ENCODE measurements around the gene KREMEN1. TPM values are rescaled to one million over a fixed set of nuclear protein-coding genes. Genes with fewer than 3 reads are reported as not detected.

KREMEN1 gene
- polyA plus RNA-seq, 3 donors, result 21.4 to 24.8 (median 23.2) TPM

GRCh38 chr22:29048822-29049654, 23.8 kb upstream of the KREMEN1 start:
- DNase-seq (ENCODE audit: low read depth in 3 of 3, low spot score in 2 of 3), result no peak

DNA sequence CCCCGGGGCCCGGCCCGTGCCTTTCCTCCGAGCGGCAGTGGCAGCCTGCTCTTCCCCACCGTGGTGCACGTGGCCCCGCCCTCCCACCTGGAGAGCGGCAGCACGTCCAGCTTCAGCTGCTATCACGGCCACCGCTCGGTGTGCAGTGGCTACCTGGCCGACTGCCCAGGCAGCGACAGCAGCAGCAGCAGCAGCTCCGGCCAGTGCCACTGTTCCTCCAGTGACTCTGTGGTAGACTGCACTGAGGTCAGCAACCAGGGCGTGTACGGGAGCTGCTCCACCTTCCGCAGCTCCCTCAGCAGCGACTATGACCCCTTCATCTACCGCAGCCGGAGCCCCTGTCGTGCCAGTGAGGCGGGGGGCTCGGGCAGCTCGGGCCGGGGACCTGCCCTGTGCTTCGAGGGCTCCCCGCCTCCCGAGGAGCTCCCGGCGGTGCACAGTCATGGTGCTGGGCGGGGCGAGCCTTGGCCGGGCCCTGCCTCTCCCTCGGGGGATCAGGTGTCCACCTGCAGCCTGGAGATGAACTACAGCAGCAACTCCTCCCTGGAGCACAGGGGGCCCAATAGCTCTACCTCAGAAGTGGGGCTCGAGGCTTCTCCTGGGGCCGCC, 23.1 kb upstream of the KREMEN1 start:
- DNase-seq (ENCODE audit: low read depth in 3 of 3, low spot score in 2 of 3), result no peak

GRCh38 chr22:29050457-29050856, 22.4 kb upstream of the KREMEN1 start:
- DNase-seq (ENCODE audit: low read depth in 3 of 3, low spot score in 2 of 3), result no peak

- DNase-seq (ENCODE audit: low read depth in 3 of 3, low spot score in 2 of 3), result no peak
Measured at GRCh38 chr22:29053048-29053702, 19.7 kb upstream of the KREMEN1 start.

DNA sequence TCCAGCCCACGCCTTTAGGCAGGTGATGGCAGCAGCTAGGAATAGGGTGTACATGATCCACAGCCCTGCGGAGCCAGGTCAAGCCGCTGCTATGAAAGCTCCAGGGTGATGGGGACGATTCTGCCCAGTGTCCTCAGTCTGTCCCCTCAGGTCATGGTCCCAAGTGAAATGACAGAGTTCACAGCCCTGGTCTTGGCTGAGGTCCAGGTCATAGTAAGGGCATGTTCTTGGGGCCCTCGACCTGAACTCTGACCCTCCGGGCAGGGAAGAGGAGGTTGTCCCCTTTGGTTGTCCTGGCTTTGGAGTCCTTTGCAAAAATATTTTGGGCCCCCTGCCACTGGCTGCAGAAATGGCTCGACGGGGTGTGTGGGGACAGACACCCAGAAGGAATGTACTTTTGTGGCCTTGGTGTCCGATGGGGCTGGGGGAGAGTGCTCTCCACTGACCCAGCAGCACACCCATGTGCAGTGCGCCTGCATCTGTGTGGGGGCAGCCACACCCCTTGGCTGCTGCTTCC, 18.5 kb upstream of the KREMEN1 start:
- DNase-seq (ENCODE audit: low read depth in 3 of 3, low spot score in 2 of 3), result no peak

GRCh38 chr22:29055192-29055830, 17.5 kb upstream of the KREMEN1 start:
- no peak for DNase-seq (ENCODE audit: low read depth in 3 of 3, low spot score in 2 of 3)

- no peak for DNase-seq (ENCODE audit: low read depth in 3 of 3, low spot score in 2 of 3)
Measured at GRCh38 chr22:29056472-29056871, 16.4 kb upstream of the KREMEN1 start.

DNA sequence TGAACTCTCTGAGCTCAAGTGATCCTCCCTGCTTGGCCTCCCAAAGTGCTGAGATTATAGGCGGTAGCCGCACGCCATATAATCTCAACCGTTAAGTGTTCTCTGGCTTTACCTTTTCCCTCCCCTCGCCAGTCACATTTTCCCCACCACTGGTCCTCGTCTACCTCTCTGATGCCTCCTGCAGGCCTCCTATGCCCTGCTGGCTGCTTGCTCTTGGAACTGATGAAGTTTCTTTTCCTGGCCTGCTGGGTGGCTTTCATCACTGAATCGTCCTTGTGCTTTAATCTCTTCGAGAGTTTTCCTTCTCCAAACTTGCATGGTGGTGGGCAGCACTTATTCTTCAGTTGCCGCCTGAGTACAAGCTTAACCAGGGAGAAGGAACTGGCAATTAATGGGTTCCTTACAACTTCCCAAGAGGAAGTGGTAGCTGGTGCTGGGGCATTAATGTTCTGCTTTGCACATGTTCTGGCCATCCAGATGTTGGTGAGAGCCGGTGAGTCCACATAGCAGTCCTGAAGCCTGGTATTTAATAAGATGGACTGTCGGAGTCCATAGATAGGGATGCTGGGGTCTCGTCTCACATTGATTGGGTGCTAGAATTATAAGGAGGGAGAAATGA, 12.5 kb upstream of the KREMEN1 start:
- no peak for DNase-seq (ENCODE audit: low read depth in 3 of 3, low spot score in 2 of 3)

GRCh38 chr22:29060931-29061330, 11.9 kb upstream of the KREMEN1 start:
- no peak for DNase-seq (ENCODE audit: low read depth in 3 of 3, low spot score in 2 of 3)

GRCh38 chr22:29061773-29062172, 11.1 kb upstream of the KREMEN1 start, which contains the start of gene C22orf31:
Gene C22orf31, minus strand, starts transcription at chr22:29061831. Its CDS starts 39 bp downstream, at chr22:29061792.
- DNase-seq (ENCODE audit: low read depth in 3 of 3, low spot score in 2 of 3), result no peak

DNA sequence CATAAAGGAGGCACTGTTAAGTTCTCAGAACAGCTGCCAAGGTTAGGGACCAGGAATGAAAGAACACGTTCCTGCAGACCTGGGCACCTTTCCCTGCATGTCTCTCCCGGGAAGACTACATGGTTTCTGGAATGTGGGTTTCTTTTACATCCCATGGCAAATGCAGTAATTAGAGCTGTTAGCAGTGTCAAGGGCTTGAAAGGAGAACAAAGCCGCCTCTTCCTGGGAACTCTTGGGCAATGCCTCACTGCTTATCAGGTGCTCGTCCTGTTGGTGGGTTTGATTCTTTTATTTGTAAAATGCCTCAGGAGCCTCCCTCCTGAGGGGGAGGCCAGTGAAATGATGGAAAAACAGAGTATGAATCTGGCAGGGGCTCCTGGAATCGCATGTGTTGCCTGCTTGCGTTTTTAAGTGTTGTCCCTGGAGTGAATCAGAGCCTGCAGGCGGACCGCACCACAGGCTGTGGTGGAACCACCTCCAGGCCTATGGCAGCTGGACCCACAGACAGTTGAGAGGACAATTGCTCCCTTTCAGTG, 10.5 kb upstream of the KREMEN1 start:
- DNase-seq (ENCODE audit: low read depth in 3 of 3, low spot score in 2 of 3), result no peak

GRCh38 chr22:29065468-29066190, 7.2 kb upstream of the KREMEN1 start:
- no peak for DNase-seq (ENCODE audit: low read depth in 3 of 3, low spot score in 2 of 3)

DNA sequence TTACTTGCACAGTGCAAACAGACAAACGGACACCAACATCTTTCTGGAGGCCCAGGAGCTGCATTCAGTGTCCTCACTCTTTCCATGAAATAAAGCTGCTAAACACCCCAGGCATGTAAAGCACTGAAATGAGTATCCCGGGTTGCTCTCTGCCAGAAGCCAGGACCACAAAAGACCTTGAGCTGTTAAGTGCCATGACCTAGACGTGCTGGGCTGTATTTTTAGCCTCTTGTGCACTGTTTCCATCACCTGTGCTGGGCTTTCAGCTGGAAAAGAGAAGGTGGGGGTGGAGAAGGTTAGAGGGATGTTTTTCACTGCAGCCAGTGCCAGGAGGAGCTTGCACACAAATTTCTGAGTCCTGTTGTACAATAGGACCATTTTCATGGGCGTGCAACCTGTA, 3.4 kb upstream of the KREMEN1 start:
- DNase-seq (ENCODE audit: low read depth in 3 of 3, low spot score in 2 of 3), result no peak

DNA sequence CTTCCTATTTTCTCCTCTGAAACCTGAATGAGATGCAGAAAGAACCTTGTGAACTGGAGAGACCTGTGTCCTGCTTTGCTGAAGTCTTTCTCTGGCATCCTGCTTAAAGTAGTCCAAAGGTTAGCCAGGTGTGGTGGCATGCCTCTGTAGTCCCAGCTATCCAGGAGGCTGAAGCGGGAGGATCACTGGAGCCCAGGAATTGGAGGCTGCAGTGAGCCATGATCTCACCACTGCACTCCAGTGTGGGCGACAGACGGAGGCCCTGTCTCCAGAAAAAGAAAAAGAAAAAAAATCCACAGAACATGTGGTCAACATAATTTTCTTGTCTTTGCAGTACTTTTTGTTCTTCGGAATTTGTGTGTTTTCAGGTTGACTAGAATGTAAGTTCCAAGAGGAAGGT, 2.3 kb upstream of the KREMEN1 start:
- DNase-seq (ENCODE audit: low read depth in 3 of 3, low spot score in 2 of 3), result no peak

DNA sequence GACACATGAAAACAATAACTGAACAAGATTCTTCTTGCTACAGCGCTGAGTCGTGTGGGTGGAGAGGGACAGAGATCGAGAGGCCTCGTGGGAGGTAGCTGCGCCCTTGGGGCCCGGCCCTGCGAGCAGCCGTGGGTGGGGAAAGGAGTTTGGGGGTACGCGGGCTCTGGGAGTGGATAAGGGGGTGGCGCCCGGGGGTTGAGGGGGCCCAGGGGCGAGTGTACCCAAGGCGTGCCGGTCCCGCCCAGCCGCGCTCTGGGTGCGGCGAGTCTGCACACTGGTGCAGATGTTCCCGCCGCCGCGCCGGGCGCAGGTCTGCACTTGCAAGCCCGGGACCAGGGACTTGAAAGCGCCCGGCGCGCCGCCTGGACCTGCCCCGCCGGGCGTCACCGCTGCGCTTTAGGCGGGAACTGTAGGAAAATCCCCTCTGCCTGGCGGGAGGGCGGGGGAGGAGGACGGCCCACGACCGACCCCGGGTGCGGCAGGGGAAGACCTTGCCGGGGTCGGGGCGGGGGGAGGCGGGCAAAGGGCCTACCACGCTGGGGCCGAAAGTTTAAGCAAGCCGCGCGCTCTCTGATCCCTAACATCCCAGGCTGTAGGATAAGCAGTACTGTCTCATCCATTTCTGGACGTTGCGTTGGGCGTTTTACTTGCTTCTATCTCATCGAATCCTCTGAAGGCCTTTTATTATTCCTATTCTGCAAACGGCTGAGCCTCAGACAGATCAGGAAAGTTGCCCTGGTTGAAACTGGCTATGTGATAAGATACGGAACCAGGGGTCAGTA, 1.4 kb upstream of the KREMEN1 start:
- no peak for DNase-seq (ENCODE audit: low read depth in 3 of 3, low spot score in 2 of 3)

GRCh38 chr22:29072193-29072978, 449 bp upstream of the KREMEN1 start:
- peak; percentile 36 to 75 (median 60) for DNase-seq (ENCODE audit: low read depth in 3 of 3, low spot score in 2 of 3)

DNA sequence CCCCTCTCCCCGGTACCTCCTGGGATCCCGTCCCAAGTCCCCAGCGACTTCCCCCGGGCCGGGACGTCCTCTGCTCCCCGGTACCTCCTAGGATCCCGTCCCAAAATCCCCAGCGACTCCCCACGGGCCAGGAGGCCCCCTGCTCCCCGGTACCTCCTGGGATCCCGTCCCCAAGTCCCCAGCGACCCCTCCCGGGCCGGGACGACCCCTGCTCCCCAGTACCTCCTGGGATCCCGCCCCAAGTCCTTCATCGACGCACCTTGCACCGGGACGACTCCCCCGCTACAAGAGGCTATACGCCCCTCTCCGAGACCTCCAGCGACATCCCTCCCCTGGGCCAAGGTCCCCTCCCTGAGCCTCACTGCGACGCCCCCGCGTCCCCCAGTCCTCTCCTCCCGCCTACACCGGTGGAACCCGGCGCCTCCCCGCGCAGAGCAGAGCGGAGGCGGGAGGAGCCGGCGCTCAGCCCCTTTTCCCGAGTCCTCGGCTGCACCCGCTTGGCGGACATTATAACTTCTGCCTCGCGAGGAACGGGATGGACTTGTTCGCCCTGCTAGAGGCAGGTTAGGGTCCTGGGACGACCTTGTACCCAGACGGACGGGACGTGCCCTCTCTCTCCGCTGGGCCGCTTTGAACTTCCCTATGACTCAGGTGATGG, 912 bp downstream of the KREMEN1 start:
- peak in 2 of 3 donors; percentile 44 to 51 for DNase-seq (ENCODE audit: low read depth in 3 of 3, low spot score in 2 of 3)
